Right renal pelvis (tissue), 4 donors: ENCODE data around the gene UBE2Q2. TPM values are rescaled to one million over a fixed set of nuclear protein-coding genes. Genes with fewer than 3 reads are reported as not detected.
A peak's percentile ranks its signal among the peaks of the same experiment; 100 is the strongest.

Experiments
- DNase-seq, 4 donors: peaks; one replicate each; pipeline ENCODE4 v3.0.0-alpha.2; 2013; ENCODE audit warnings: low read depth in 4 of 4, low spot score in 3 of 4, missing footprints in 1 of 4
- polyA plus RNA-seq, 4 donors: library from polyadenylated mRNA; unstranded; fragments of 120-200 nt; gene quantifications; one replicate each; pipeline ENCODE4 v1.2.1, GENCODE V29; 2013; ENCODE audit not compliant: insufficient read length in 4 of 4

UBE2Q2 gene
- polyA plus RNA-seq, 4 donors, result 44.1 to 61.2 (median 58.4) TPM

DNA sequence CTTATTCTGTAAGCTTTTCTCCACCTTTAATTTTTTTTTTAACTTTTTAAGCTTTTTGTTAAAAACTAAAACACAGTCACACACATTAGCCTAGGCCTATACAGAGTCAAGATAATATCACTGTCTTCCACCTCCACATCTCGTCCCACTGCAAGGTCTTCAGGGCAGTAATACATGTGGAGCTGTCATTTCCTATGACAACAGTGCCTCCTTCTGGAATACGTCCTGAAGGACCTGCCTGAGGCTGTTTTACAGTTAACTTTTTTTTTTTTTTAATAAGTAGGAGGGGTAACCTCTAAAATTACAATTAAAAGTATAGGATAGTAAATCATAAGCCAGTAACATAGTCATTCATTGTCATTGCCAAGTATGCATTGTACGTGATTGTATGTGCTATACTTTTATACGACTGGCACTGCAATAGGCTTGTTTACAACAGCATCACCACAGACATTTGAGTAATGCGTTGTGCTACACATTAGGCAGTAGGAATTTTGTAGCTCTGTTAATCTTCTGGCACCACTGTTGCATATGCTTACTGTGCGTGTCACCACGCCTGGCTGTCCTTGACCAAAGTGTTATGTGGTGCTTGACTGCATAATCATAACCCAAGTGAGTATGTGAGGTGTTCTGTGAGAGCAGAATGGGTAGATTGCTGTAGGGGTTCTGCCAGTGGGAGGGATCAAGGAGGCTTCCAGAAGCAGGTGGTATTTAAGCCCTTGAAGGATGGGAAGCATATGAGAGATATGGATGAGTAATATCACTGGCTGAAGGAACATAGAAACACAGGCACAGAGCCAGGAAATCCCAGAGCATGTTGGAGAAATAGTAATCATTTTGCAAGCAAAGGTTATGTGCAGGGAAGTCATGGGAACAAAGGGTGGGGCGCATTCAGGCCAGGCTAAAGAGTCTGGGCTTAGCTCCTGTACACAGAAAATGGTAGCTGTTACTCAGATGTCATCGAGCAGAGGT is 78.8 kb downstream of the UBE2Q2 start:
- DNase-seq, result peak in 1 of 4 donors; percentile 22

DNA sequence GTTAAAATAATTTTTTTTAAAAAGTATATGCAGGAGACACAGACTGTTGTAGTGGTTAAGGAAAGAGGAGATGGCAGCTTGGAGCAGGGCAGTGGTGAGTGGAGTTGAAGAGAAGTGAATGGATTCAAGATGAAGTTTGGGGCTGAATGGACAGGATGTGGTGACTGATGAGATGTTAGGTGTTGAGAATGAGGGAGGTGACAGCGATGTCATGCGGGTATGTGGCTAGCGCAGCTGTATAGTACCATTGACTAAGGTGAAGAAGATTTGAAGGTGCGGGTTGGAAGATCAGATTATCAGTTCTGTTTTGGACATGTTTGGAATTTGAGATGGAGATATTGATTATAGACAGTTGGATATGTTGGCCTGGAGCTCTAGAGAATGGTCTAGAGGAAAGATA is 80.5 kb downstream of the UBE2Q2 start:
- DNase-seq, result no peak

DNA sequence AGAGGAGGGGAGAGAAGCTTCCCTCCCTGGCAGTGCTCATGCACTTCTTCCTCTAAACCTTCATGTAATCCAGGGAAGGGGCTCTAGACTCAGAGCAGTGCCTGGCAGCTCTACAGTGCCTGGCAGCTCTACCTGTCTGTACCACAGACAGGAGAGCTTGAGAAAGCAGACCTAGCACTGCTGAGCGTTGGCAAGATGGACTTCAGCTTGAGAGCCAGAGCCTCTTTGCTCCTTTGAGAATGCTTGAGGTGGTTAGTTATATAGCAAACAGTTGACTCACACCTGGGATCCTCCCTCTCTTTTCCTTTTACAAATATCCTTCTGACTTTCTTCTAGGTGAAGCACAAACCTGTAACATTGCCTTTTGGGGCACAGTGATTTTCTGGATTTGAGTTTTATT is 81.3 kb downstream of the UBE2Q2 start:
- no peak for DNase-seq

DNA sequence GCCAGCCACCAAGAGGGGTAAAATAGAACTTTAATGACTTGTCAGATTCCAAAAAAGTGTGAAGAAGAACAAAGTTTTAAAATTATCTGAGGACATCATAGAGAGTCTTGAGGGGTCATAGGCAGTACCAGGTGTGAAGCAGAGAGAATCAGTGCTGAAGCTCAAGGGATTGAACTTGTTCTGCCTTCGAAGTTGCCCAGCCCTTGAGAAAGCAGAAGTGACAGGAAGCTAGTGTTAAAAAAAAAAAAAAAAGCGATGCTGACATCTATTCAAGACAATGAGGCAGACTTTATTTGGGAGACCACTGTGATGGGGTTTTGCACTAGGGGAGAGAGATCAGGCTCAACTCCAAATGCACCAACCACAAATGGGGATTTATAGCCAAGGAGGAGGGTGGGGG is 82.2 kb downstream of the UBE2Q2 start:
- no peak for DNase-seq

DNA sequence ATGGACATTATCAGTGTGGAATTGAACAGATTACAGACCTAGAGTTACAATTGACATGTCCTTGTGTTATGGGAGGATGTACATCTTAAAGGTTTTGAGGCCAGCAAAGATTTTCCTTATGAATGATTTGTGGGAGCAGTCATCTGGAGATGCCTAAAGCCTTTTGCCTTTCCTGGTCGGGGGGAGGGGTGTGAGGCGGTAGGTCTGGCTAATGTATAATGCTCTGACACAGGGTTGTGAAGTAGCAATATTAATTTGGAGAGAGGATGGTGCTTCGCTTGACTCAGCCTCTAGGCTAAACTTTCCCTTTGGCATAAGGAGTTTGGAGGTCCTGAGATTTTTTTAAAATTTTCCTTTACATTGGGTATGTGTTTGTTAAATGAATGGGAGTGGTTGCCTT is 83.7 kb downstream of the UBE2Q2 start:
- DNase-seq, result no peak

DNA sequence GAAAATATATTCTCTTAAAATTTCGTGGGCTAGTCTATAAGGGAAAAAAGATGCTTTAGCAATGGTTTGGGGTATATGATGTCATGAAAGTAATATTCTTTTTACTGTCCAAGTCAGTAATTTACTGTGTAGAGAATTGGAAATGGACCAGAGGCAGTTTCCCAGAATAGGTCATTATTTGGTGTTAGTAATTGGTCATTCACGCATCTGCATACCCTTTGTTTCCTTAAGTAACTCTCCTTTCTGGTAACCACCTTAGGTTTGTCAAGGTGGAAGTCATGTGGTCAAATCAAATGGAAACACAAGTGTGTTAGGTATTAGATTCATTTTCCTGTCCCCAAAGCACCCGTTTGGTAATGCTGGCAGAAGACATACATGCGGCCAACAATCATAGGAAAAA is 84.4 kb downstream of the UBE2Q2 start:
- DNase-seq, result no peak

DNA sequence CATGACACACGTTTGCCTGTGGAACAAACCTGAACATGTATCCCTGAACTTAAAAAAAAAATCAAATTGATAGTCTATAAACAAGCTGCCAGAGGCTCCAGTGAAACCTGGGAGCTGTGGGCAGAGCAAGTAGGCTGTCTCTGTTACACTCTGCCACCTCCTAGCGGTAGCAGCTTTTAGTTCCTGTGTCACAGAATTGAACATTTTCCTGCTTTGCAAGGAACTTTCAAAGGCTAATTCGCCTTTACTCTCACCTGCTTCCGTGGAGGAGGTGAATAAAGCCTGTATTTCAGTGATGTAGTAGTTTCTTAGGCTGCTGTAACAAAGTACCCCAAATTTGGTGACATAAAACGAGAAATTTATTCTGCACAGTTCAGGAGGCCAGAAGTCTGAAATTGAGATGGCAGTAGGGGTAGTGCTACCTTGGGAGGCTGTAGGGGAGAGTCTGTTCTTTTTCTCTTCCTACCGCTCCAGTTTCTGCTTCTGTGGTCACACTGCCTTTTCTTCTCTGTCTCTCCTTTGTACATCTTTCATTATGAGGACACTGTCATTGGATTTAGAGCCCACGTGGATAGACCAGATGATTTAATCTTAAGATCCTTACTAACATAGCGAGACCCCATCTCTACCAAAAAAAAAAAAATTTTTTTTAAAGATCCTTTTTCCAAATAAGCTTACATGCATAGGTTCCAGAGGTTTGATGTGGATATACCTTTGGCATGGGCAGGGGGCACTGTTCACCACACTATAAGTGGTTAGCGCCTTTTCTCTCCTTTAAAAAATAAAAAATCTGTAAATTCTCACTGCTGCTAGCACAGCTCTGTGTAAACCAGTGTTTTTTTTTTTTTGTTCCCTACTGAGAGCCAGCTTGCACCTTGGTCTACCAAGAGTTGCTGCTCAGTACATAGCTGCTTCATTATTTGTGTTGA is 85.7 kb downstream of the UBE2Q2 start:
- peak in 3 of 4 donors; percentile 18 to 36 (median 25) for DNase-seq

DNA sequence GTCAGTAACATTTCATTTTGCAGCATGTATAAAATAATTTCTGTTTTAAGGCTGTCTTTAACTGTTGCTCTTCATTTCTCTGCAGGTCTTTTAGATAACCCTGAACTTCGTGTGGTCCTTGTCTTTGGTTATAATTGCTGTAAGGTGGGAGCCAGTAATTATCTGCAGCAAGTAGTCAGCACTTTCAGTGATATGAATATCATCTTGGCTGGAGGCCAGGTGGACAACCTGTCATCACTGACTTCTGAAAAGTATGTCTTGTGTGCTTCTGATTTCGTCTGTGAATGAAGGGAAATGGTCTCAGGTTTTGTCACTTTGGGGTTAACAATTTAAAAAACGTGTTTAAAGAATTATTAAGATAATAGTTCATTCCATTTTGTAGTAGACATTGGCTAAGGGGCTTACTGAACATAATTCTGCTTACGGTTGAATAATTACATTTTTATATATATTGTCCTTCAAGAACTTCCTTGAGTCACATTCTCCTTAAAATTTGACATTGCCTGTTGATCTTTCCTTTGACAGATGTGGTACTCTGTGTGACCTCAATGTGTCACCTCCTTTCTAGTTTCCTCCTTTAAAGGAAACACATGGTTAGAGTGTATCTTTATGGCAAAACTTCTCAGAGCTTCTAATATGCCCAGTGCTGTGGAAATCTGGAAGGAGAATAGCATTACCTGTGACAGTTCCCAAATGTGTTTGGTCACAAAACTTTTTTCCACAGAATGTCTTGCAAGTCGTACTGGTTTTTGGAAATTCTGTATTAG is 86.7 kb downstream of the UBE2Q2 start:
- no peak for DNase-seq

DNA sequence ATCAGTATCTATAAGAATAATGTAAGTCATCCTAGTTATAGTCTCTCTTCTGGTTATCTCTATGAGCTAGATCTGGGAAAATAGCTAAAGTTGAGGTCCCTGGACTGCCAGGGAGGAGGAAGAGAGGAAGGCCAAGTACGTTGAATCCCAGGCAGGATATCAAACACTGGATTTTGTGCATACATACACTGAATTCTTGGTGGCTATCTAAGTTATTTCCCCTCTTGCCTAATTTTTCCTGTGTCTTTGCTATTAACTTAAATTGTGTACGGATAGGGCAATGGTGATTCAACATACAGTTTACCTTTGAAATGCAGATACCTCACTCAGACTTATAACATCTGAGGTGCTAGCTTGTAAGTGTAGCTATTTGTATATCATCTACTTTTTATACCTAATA is 87.6 kb downstream of the UBE2Q2 start:
- DNase-seq, result no peak

DNA sequence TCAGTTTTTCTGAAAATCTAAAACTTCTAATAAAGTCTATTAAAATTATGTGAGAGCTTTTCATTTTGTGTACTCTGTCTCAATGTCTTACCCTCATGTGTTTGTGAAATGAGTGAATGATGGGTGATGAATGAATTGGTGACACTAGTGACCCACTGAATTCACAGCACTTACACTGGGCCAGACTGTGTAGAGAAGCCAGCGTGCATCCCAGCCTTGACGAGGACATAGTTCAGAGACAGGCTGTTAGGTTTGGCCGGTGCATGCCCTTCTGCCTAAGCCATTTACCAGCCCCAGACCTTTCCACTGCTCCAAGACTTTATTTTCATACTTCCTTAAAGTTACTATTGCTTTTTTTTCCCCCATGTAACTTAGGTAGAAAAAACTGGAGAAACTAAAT is 99.2 kb downstream of the UBE2Q2 start:
- no peak for DNase-seq

DNA sequence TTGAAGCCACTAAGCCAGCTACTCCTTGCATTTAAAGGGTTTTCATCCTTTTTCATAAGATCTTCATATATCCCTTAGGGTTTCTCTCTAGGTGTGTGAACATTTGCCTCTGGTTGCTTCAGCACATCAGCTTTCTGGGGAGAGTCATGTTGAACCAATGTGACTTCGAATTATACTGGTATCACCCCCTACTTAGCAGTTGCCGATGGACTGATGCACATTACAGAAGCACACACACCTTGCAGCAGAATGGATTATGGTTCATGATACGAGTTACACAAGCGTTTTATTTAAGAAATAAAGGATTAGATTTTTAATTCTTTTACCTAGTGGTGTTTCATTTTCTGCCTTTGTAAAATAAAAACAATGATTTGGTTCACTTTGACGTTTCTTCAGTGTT is 100.0 kb downstream of the UBE2Q2 start:
- DNase-seq, result no peak

DNA sequence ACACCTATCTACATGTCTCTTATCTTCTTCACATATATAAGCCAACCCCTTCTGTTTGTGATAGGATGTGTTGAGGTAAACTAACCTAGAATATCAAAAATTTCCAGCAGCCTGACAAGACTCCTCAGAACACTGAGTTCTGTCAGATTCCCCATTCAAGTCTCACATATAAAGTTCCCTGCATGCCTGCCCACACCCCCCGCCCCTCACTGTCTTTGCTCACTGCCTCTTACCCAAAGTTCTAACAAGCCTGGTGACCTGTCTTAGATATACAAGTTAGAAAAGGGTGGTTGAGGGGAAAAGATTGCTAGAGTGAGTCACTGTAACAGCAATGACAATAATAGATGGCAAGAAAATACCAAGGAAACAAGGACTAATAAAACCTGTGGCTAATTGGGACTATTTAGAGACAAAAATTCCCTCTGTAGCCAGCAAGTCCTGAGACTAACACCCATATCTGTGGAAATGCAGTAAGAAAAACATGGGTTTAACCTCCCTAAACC is 100.5 kb downstream of the UBE2Q2 start:
- no peak for DNase-seq

DNA sequence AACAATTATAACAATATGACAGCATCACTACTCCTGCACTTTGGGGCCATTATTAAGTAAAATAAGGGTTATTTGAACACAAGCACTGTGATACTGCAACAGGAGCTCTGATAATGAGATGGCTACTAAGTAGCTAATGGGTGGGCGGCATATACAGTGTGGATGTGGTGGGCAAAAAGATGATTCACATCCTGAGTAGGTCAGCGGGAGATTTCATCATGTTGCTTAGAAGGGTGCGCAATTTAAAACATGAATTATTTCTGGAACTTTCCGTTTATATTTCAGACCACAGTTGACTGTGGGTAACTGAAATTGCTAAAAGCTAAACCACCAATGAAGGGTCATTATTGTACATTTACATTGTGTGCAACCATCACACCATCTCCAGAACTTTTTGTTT is 102.7 kb downstream of the UBE2Q2 start:
- DNase-seq, result no peak

DNA sequence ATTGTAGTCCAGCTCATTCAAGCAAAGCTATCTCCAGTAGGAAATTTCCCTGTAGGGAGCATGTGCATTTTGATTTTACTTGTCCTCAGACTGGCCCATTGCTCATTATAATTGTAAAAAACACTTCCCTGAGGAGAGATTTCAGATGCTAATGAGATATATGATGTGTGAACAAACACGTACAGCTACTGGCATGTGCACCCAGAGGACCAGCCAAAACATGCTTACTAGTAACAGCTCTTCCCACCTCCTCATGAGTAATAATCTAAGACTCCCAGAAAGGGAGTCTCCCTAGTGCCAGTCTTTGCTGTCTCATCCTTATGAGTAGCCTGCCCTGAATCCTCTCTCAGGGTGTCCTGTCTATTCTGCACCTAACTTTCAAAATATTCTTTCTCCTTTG is 103.8 kb downstream of the UBE2Q2 start:
- no peak for DNase-seq

DNA sequence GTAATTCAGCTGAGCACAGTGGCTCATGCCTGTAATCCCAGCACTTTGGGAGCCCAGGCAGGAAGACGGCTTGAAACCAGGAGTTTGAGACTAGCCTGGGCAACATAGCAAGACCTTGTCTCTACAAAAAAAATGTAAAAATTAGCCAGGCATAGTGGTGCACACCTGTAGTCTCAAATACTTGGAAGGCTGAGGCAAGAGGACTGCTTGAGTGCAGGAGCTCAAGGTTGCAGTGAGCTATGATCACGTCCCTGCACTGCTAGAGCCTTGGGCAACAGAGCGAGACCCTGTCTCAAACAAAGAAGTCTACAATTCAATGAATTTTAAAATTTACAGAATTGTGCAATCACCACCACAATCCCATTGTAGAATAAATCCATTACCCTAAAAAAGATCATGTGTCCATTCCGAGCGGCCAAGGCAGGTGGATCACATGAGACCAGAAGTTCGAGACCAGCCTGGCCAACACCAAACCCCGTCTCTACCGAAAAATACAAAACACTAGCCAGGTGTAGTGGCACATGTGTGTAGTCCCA is 105.6 kb downstream of the UBE2Q2 start:
- no peak for DNase-seq

Other genes starting within 250 kb of the UBE2Q2 start
- 10 to 100 TPM; 28.4 to 31.0 (median 30.0) TPM for gene SNUPN, start 217.7 kb upstream of the UBE2Q2 start, polyA plus RNA-seq
- gene IMP3, start 203.2 kb upstream of the UBE2Q2 start, polyA plus RNA-seq, result 10 to 100 TPM; 52.1 to 61.0 (median 55.2) TPM
- gene SNX33, start 195.5 kb upstream of the UBE2Q2 start, polyA plus RNA-seq, result 10 to 100 TPM; 19.3 to 22.3 (median 20.7) TPM
- gene CSPG4, start 130.6 kb upstream of the UBE2Q2 start, polyA plus RNA-seq, result 10 to 100 TPM in 1 of 4 donors, 1 to 10 TPM in 3; 7.7 to 11.7 (median 8.2) TPM
- gene FBXO22, start 60.4 kb downstream of the UBE2Q2 start, polyA plus RNA-seq, result 10 to 100 TPM; 47.7 to 55.3 (median 52.2) TPM
- gene NRG4, start 169.0 kb downstream of the UBE2Q2 start, polyA plus RNA-seq, result 1 to 10 TPM; 4.0 to 5.3 (median 4.4) TPM
- 10 to 100 TPM; 10.2 to 12.9 (median 11.0) TPM for gene TMEM266, start 216.5 kb downstream of the UBE2Q2 start, polyA plus RNA-seq